ENCODE results near the gene RPL29. TPM values are rescaled to one million over a fixed set of nuclear protein-coding genes. Genes with fewer than 3 reads are reported as not detected.

RPL29 gene
- total and polyA plus RNA-seq, 2 of the 13 experiments (the other 11 are each of a cell fraction or from before 2014, with no cell fraction given) = 1,348 to 2,263 TPM

DNA sequence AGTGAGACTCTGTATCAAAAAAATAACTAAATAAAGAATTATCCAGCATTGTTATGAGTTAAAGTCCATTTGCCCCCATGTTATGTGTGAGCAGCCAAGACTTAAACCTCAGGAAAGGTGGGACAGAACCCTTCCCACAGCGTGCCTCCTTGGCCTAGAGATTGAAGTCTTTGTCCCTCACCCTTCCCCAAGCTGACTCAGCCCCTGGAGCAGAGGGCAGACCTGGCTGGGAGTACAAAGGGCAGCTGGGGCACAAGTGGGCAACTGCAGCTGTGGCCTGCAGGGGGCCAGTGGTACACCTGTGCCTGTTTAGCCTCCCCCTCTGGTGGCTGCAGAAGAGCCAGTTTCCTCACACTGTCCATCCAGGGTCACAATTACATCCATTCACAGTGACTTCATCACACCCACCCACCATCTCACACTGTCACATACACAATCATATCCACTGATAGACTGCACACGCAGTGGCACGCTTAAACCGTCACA is 13.3 kb downstream of the RPL29 start (continued):
- TF ChIP-seq KIAA2018 (CRISPR knock-in tag; IDR thresholded peaks at IDR 0.05; ENCODE audit: borderline replicate concordance) = no peak
- TF ChIP-seq TCF12 (IDR thresholded peaks at IDR 0.05) = no peak
- no peak for TF ChIP-seq TCF12 (CRISPR knock-in tag; IDR thresholded peaks at IDR 0.05)
- TF ChIP-seq SRY (CRISPR knock-in tag; IDR thresholded peaks at IDR 0.05) = no peak; the same call in 1 of the 2 replicates
- TF ChIP-seq, protein P1, sequence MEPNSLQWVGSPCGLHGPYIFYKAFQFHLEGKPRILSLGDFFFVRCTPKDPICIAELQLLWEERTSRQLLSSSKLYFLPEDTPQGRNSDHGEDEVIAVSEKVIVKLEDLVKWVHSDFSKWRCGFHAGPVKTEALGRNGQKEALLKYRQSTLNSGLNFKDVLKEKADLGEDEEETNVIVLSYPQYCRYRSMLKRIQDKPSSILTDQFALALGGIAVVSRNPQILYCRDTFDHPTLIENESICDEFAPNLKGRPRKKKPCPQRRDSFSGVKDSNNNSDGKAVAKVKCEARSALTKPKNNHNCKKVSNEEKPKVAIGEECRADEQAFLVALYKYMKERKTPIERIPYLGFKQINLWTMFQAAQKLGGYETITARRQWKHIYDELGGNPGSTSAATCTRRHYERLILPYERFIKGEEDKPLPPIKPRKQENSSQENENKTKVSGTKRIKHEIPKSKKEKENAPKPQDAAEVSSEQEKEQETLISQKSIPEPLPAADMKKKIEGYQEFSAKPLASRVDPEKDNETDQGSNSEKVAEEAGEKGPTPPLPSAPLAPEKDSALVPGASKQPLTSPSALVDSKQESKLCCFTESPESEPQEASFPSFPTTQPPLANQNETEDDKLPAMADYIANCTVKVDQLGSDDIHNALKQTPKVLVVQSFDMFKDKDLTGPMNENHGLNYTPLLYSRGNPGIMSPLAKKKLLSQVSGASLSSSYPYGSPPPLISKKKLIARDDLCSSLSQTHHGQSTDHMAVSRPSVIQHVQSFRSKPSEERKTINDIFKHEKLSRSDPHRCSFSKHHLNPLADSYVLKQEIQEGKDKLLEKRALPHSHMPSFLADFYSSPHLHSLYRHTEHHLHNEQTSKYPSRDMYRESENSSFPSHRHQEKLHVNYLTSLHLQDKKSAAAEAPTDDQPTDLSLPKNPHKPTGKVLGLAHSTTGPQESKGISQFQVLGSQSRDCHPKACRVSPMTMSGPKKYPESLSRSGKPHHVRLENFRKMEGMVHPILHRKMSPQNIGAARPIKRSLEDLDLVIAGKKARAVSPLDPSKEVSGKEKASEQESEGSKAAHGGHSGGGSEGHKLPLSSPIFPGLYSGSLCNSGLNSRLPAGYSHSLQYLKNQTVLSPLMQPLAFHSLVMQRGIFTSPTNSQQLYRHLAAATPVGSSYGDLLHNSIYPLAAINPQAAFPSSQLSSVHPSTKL (CRISPR knock-in tag; IDR thresholded peaks at IDR 0.05) = peak; percentile 68
- TF ChIP-seq ZNF253 (CRISPR knock-in tag; IDR thresholded peaks at IDR 0.05; ENCODE audit: borderline replicate concordance) = no peak
- no peak for TF ChIP-seq ZNF776 (CRISPR knock-in tag; IDR thresholded peaks at IDR 0.05)
- no peak for TF ChIP-seq ZSCAN31 (CRISPR knock-in tag; IDR thresholded peaks at IDR 0.05; ENCODE audit: low read depth)
- TF ChIP-seq ZSCAN22 (CRISPR knock-in tag; IDR thresholded peaks at IDR 0.05) = no peak
- TF ChIP-seq, protein P2, sequence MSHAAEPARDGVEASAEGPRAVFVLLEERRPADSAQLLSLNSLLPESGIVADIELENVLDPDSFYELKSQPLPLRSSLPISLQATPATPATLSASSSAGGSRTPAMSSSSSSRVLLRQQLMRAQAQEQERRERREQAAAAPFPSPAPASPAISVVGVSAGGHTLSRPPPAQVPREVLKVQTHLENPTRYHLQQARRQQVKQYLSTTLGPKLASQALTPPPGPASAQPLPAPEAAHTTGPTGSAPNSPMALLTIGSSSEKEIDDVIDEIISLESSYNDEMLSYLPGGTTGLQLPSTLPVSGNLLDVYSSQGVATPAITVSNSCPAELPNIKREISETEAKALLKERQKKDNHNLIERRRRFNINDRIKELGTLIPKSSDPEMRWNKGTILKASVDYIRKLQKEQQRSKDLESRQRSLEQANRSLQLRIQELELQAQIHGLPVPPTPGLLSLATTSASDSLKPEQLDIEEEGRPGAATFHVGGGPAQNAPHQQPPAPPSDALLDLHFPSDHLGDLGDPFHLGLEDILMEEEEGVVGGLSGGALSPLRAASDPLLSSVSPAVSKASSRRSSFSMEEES (CRISPR knock-in tag; IDR thresholded peaks at IDR 0.05) = 0 out of 2 replicates have a peak, but pooled peaks have one; percentile 33
- TF ChIP-seq ZNF264 (CRISPR knock-in tag; IDR thresholded peaks at IDR 0.05) = no peak
- no peak for TF ChIP-seq ARID2 (CRISPR knock-in tag; IDR thresholded peaks at IDR 0.05; ENCODE audit: borderline replicate concordance)

Data from HepG2 (cell line).